Heart right ventricle (tissue), 16 donors: ENCODE measurements around the gene PTPN4. TPM values are rescaled to one million over a fixed set of nuclear protein-coding genes. Genes with fewer than 3 reads are reported as not detected.

Experiments used
- ATAC-seq, 8 donors: fragments of 200-7000 bp; cut with Tn5 transposase; one replicate each; pipeline ENCODE4 v1.9.1; 2020; ENCODE audit warnings: mild to moderate bottlenecking in 8 of 8, moderate library complexity in 8 of 8, moderate number of reproducible peaks in 1 of 8
- DNase-seq, 2 donors: peaks; one replicate each; pipeline ENCODE4 v3.0.0-alpha.2; 2020
- H3K27ac ChIP-seq, 10 donors: fragments of 200-600 bp; sonication (generic) in 2 of 10; one replicate each; pipeline versions ENCODE4 v1.5.0 to v1.8.0; 2020 to 2022; ENCODE audit warnings: mild to moderate bottlenecking in 3 of 10
- H3K27me3 ChIP-seq, 7 donors: fragments of 200-600 bp; one replicate each; pipeline ENCODE4 v1.8.0; 2021 to 2022; ENCODE audit warnings: mild to moderate bottlenecking in 2 of 7
- H3K36me3 ChIP-seq, 9 donors: fragments of 200-600 bp; sonication (generic) in 1 of 9; one replicate each; pipeline versions ENCODE4 v1.5.0 to v1.8.0; 2020 to 2022; ENCODE audit warnings: mild to moderate bottlenecking in 2 of 9
- H3K4me1 ChIP-seq, 9 donors: fragments of 200-600 bp; sonication (generic) in 1 of 9; one replicate each; pipeline versions ENCODE4 v1.5.0 to v1.8.0; 2020 to 2022; ENCODE audit warnings: mild to moderate bottlenecking in 4 of 9
- H3K4me3 ChIP-seq, 10 donors: fragments of 200-600 bp; sonication (generic) in 2 of 10; one replicate each; pipeline versions ENCODE4 v1.5.0 to v1.8.0; 2020 to 2022; ENCODE audit warnings: mild to moderate bottlenecking in 7 of 10, moderate library complexity in 2 of 10
- H3K9me3 ChIP-seq, 11 donors: fragments of 200-600 bp in 10 of 11; sonication (generic) in 2 of 11; one replicate each; pipeline versions ENCODE4 v1.5.0 to v1.8.0; 2013 to 2022; ENCODE audit warnings: mild to moderate bottlenecking in 2 of 11, control low read depth in 1 of 11, moderate library complexity in 1 of 11
- CTCF ChIP-seq, 9 donors: fragments of 200-600 bp; sonication (generic) in 2 of 9; IDR thresholded peaks; one replicate each; pipeline versions ENCODE4 v1.5.0 to v1.8.0; 2021 to 2022; ENCODE audit warnings: antibody characterized with exemption in 9 of 9, mild to moderate bottlenecking in 5 of 9, moderate library complexity in 1 of 9
- WGBS, 2 donors: extraction: QIAGEN DNeasy Blood & Tissue Kit; methylation state at CpG; one replicate each; pipeline ENCODE4 v1.1.7; 2013; ENCODE audit warnings: inconsistent platforms in 1 of 2; 5-methylcytosine and 5-hydroxymethylcytosine counted together
- intact Hi-C, 10 donors: fragments of 100-400 bp; cut with DNase I; formaldehyde crosslinking; loops; one replicate each; pipeline versions ENCODE4 v1.11.1 to v1.14.2; 2022
- polyA plus RNA-seq, 2 donors: library from polyadenylated mRNA; stranded (reverse); fragments of 200-250 nt; gene quantifications; one replicate each; pipeline ENCODE4 v1.2.3, GENCODE V29; 2013
- total RNA-seq, 10 donors: library from RNA; stranded (reverse); fragmentation: NEBNext Ultra II Directional in 3 of 10; extraction: Animal tissue kit (Norgen Biotek cat#: 25700) in 3 of 10; gene quantifications; one replicate each; pipeline versions ENCODE4 v1.2.1 to v1.2.4, GENCODE V29; 2021 to 2023
- donor health status: Arrhythmogenic right ventricular cardiomyopathy.
- donor health status: ischemic (EF 13 %, LVEDD 7.1; RV severe dilation, severe dysfunction).
- donor health status: healthy with polysubstance abuse.
- donor health status: DM: no; HTN: yes; CAD: no.
- donor health status: DM: no; HTN: no; CAD: no.
- donor health status: ischemic (EF 25% LVEDD 6.9; RV normal size, moderate dysfunction).
- donor health status: ischemic (EF 25% LVEDD 5.7; RV mildly dilated, moderate dysfunction).
- donor health status: healthy.
- donor health status: DM: yes; HTN: yes; CAD: no.
- donor health status: Ischemic cardiomyopathy.
- donor health status: ischemic (EF 35%, LVEDD 5.7; RV mildly dilated, moderate dysfunction).
- donor health status: nonischemic (EF 11% LVEDD 7.7; RV severe dilation, severe dysfunction).
- donor health status: DM: yes; HTN: yes; CAD: no.
- donor health status: PGD.
- donor health status: ischemic (EF 29% LVEDD 5.4; RV normal size, mild dysfunction).
- donor health status: nonischemic (EF 23%, LVEDD 6.1; RV moderate dilation, normal function).

Gene PTPN4
- total and polyA plus RNA-seq, 12 donors = 2.5 to 56.1 (median 44.7) TPM

GRCh38 chr2:119857742-119858141, 98.0 kb downstream of the PTPN4 start:
- no peak for DNase-seq
- Histone ChIP-seq H3K4me1 (peaks cover 0 to 28% (median 17%) of the 10 kb centered on the region in 9 donors), H3K4me3 (no peak overlapping the region), H3K27ac (no peak overlapping the region), H3K36me3 (peaks cover 0 to 1% (median 0%) of the 10 kb centered on the region in 9 donors), H3K9me3 (peaks cover 0 to 21% (median 5%) of the 10 kb centered on the region in 11 donors), H3K27me3 (no peaks in the 10 kb centered on the region)
- intact Hi-C loops = no loop called here
- no peak for TF ChIP-seq CTCF (IDR thresholded peaks at IDR 0.05)
- WGBS, 2 donors = 83 to 90% methylated on average over 3 of the region's 3 CpGs
- ATAC-seq = no peak

- ATAC-seq (no peak), DNase-seq (no peak)
- Histone ChIP-seq H3K4me1 (peaks cover 0 to 34% (median 18%) of the 10 kb centered on the region in 9 donors), H3K36me3 (peaks cover 0 to 13% (median 0%) of the 10 kb centered on the region in 9 donors), H3K9me3 (peaks cover 0 to 3% (median 0%) of the 10 kb centered on the region in 11 donors), H3K4me3 (no peak overlapping the region), H3K27me3 (no peaks in the 10 kb centered on the region), H3K27ac (no peak overlapping the region)
- 91 to 92% methylated on average over 4 of the region's 4 CpGs for WGBS, 2 donors
- intact Hi-C loops = no loop called here
- no peak for TF ChIP-seq CTCF (IDR thresholded peaks at IDR 0.05)
Measured at GRCh38 chr2:119859528-119859927, 99.8 kb downstream of the PTPN4 start.

- peak in 2 of 8 donors; percentile 22 to 47 for ATAC-seq
- Histone ChIP-seq H3K27me3 (no peaks in the 10 kb centered on the region), H3K36me3 (peaks cover 0 to 13% (median 0%) of the 10 kb centered on the region in 9 donors), H3K27ac (no peak overlapping the region), H3K4me3 (no peak overlapping the region), H3K9me3 (no peaks in the 10 kb centered on the region), H3K4me1 (peaks cover 0 to 39% (median 22%) of the 10 kb centered on the region in 9 donors)
- no peak for TF ChIP-seq CTCF (IDR thresholded peaks at IDR 0.05)
- WGBS, 2 donors = 70 to 77% methylated on average over 7 of the region's 7 CpGs
- DNase-seq = no peak
- intact Hi-C loops = no loop called here
Measured at GRCh38 chr2:119860924-119861323, 101.2 kb downstream of the PTPN4 start.

- WGBS, 2 donors = 42 to 53% methylated on average over 3 of the region's 3 CpGs
- Histone ChIP-seq H3K27me3 (no peaks in the 10 kb centered on the region), H3K9me3 (no peaks in the 10 kb centered on the region), H3K27ac (no peak overlapping the region), H3K4me3 (no peak overlapping the region), H3K4me1 (peaks cover 0 to 30% (median 20%) of the 10 kb centered on the region in 9 donors), H3K36me3 (peaks cover 0 to 13% (median 0%) of the 10 kb centered on the region in 9 donors)
- intact Hi-C loops = no loop called here
- ATAC-seq (no peak), DNase-seq (no peak)
- TF ChIP-seq CTCF (IDR thresholded peaks at IDR 0.05) = no peak
Measured at GRCh38 chr2:119862127-119862889, 102.6 kb downstream of the PTPN4 start.
